MCF 10A (cell line): ENCODE results near the gene ETS2. TPM values are rescaled to one million over a fixed set of nuclear protein-coding genes. Genes with fewer than 3 reads are reported as not detected.
A peak's percentile ranks its signal among the peaks of the same experiment; 100 is the strongest.

ENCODE experiments used
- BruUV-seq: library from RNA; stranded (reverse); fragments of 400-500 nt; replicated peaks from 2 replicates; lab custom pipeline; 2021; lab: Mats Ljungman, UMichigan
- CTCF ChIA-PET: fragments of 300-600 bp; sonication (Branson Sonifier 250); formaldehyde crosslinking; extraction: SDS; loops from one replicate; lab custom pipeline; 2021; ENCODE audit warnings: antibody characterized with exemption, inconsistent platforms; lab: Yijun Ruan, JAX
- POLR2A ChIA-PET: fragments of 300-600, 350-650 bp; sonication (Branson Sonifier 250); formaldehyde crosslinking; extraction: SDS; loops from one replicate; lab custom pipeline; 2020; ENCODE audit warnings: antibody characterized with exemption, inconsistent platforms; lab: Yijun Ruan, JAX
- DNase-seq: peaks from one replicate; pipeline ENCODE4 v3.0.0-alpha.2; 2018; ENCODE audit not compliant: unreplicated experiment
- H3K27ac Mint-ChIP-seq: one replicate; pipeline ENCODE4 v1.8.0; 2022; ENCODE audit warnings: mild to moderate bottlenecking, low read depth, mixed read lengths; ENCODE audit not compliant: unreplicated experiment
- H3K27me3 Mint-ChIP-seq: one replicate; pipeline ENCODE4 v1.8.0; 2022; ENCODE audit warnings: mixed read lengths; ENCODE audit not compliant: insufficient read depth, unreplicated experiment
- H3K36me3 Mint-ChIP-seq: one replicate; pipeline ENCODE4 v1.8.0; 2022; ENCODE audit warnings: mild to moderate bottlenecking, moderate library complexity, mixed read lengths; ENCODE audit not compliant: insufficient read depth, unreplicated experiment
- H3K4me1 Mint-ChIP-seq: one replicate; pipeline ENCODE4 v1.8.0; 2022; ENCODE audit warnings: mixed read lengths; ENCODE audit not compliant: insufficient read depth, unreplicated experiment
- H3K4me3 Mint-ChIP-seq: one replicate; pipeline ENCODE4 v1.8.0; 2022; ENCODE audit warnings: mild to moderate bottlenecking, moderate library complexity, mixed read lengths; ENCODE audit not compliant: unreplicated experiment
- H3K9me3 Mint-ChIP-seq: one replicate; pipeline ENCODE4 v1.8.0; 2022; ENCODE audit warnings: mixed read lengths; ENCODE audit not compliant: unreplicated experiment
- CTCF ChIP-seq: fragments of 200-600 bp; IDR thresholded peaks from one replicate; pipeline ENCODE4 v1.8.0; 2022; ENCODE audit warnings: antibody characterized with exemption, mild to moderate bottlenecking; ENCODE audit not compliant: unreplicated experiment
- intact Hi-C: fragments of 100-400 bp; cut with micrococcal nuclease; formaldehyde crosslinking; loops from 2 replicates; pipeline ENCODE4 v1.14.1; 2022
- total RNA-seq: library from RNA; stranded (reverse); gene quantifications from 2 replicates; pipeline ENCODE4 v1.2.3, GENCODE V29; 2022

Gene ETS2
- total RNA-seq, 1 experiment from 2014 or later = 109 TPM

DNA sequence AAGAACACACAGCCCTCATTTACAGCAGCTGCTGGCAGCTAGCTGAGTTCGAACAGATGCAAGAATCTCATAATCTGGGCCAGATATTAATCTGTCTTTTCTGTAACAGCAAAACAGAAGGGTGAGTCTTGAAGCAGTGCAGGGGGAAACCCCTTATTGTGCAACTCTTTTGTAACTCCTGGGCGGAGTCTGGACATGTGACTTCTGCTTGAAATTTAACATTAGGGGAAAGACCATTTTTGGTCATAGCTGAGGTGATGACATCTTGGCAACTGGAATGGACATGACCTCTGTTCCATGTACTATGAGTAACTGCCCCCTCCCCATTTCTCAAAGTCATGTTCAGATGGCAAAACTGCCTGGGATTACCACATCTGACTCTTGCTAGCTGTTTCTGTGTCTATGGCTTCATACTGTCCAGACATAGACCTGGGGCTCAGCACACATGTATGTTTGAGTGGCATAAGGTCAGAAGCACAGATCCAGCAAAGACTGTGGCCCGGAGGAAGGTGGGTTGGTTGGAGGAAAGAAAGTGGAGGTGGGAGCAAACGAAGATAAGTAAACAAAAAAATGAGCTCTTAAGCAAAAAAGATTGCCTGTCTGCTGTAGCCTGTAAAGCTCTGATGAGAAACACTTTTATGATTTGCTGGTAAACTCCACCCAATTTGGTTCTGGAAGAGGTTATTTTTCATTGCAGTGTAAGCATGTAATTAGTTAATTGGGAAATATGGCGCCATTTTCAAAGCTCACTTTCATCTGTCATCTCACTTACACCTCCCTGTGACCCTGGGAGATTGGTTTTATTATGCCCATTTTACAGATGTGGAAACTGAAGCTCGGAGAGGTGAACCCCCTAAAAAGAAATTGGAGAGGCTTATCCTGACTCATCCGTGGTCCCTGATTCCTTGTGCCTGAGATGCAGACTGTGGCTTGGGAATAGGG is 26.1 kb downstream of the ETS2 start:
- peak overlapping the region; percentile 90 for H3K27ac Mint-ChIP-seq
- peaks cover 24% of the 10 kb centered on the region for H3K4me1 Mint-ChIP-seq
- TSS peak; percentile 90 for BruUV-seq

DNA sequence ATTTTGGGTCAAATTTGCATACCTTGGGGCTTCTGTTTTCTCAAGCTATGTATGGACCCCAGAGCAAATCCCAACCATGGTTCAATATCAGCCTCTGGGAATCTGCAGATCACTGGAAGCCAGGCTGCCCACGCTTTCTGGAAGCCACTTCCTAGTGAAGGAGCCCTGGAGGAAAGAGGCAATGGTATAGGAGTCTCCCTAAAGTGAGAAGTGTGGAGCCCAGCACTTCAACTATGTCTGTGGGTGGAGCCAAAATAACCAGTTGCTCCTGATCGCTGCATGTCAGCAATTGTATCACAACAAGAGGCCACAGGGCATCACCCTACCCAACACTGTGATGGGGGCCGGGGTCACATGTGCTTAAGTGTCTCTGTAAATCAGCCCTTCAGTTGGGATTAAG is 26.9 kb downstream of the ETS2 start:
- no peak for DNase-seq
- H3K36me3 Mint-ChIP-seq = no peaks in the 10 kb centered on the region
- peak overlapping the region; percentile 52 for H3K27ac Mint-ChIP-seq
- CTCF ChIA-PET = interaction anchor here (0.9 to 1.5 kb wide), 3 partner anchors 25 to 274 kb away, joined by 3 to 5 read pairs (median 4); no protein-coding TSS in a partner anchor
- no peaks in the 10 kb centered on the region for H3K27me3 Mint-ChIP-seq
- H3K4me1 Mint-ChIP-seq = peaks cover 24% of the 10 kb centered on the region
- no peaks in the 10 kb centered on the region for H3K9me3 Mint-ChIP-seq
- no peak for TF ChIP-seq CTCF
- no peak overlapping the region for H3K4me3 Mint-ChIP-seq
- BruUV-seq = no TSS peak
- POLR2A ChIA-PET = interaction anchor here (0.6 to 2.9 kb wide), 26 partner anchors 8 to 304 kb away, joined by 3 to 103 read pairs (median 7); partner anchors contain the start of gene ETS2
- intact Hi-C loops = loop anchor here (5.0 kb wide), 1 partner anchor 215 kb away; no protein-coding TSS in a partner anchor

More for the DNA sequence above, 26.1 kb downstream of the ETS2 start:
- no peaks in the 10 kb centered on the region for H3K27me3 Mint-ChIP-seq
- TF ChIP-seq CTCF = no peak
- ChIA-PET POLR2A (interaction anchor here (0.5 to 2.9 kb wide), 44 partner anchors 9 to 306 kb away, joined by 3 to 103 read pairs (median 6); partner anchors contain the start of gene ETS2), CTCF (interaction anchor here (0.6 to 1.5 kb wide), 10 partner anchors 9 to 305 kb away, joined by 3 to 5 read pairs (median 3); no protein-coding TSS in a partner anchor)
- peak overlapping the region; percentile 7 for H3K4me3 Mint-ChIP-seq
- no peaks in the 10 kb centered on the region for H3K9me3 Mint-ChIP-seq
- peaks cover 5% of the 10 kb centered on the region for H3K36me3 Mint-ChIP-seq
- peak; percentile 99 for DNase-seq
- intact Hi-C loops = loop anchor here (1.0 to 5.0 kb wide), 4 partner anchors 8 to 216 kb away; no protein-coding TSS in a partner anchor

- H3K4me3 Mint-ChIP-seq = no peak overlapping the region
- CTCF ChIA-PET = no interaction called here
- TF ChIP-seq CTCF = no peak
- H3K27me3 Mint-ChIP-seq = no peaks in the 10 kb centered on the region
- peak overlapping the region; percentile 52 for H3K27ac Mint-ChIP-seq
- H3K4me1 Mint-ChIP-seq = peaks cover 24% of the 10 kb centered on the region
- H3K36me3 Mint-ChIP-seq = no peaks in the 10 kb centered on the region
- POLR2A ChIA-PET = interaction anchor here (1.3 to 2.9 kb wide), 8 partner anchors 8 to 304 kb away, joined by 6 to 103 read pairs (median 20); no protein-coding TSS in a partner anchor
- no peak for DNase-seq
- H3K9me3 Mint-ChIP-seq = no peaks in the 10 kb centered on the region
- no TSS peak for BruUV-seq
- intact Hi-C loops = loop anchor here (5.0 kb wide), 1 partner anchor 214 kb away; no protein-coding TSS in a partner anchor
Measured at GRCh38 chr21:38833117-38833516, 27.4 kb downstream of the ETS2 start.

DNA sequence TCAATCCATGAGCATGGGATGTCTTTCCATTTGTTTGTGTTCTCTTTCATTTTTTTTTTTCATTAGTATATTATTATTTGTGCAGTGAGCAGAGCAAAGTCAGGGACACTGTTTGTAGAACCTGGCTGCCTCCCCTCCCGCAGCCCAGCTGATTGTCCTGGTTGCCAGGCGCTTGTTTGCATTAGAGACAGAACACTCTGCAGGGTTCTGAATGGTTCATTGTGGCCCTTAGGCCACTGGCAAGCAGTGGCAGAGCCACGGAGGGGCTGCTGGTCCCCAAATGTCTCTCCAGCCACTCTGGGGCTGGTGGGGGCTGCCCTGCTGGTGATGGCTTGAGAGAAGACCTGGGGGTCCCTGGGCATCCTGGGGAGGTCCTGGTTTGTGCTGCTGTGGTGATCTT is 29.0 kb downstream of the ETS2 start:
- POLR2A ChIA-PET = interaction anchor here (0.7 kb wide), 2 partner anchors 58 to 69 kb away, joined by 3 to 4 read pairs; no protein-coding TSS in a partner anchor
- CTCF ChIA-PET = no interaction called here
- H3K27ac Mint-ChIP-seq = no peak overlapping the region
- BruUV-seq = no TSS peak
- H3K4me1 Mint-ChIP-seq = peaks cover 35% of the 10 kb centered on the region
- no peaks in the 10 kb centered on the region for H3K9me3 Mint-ChIP-seq
- no peak for DNase-seq
- intact Hi-C loops = loop anchor here (5.0 kb wide), 1 partner anchor 213 kb away; no protein-coding TSS in a partner anchor
- no peaks in the 10 kb centered on the region for H3K36me3 Mint-ChIP-seq
- H3K27me3 Mint-ChIP-seq = no peaks in the 10 kb centered on the region
- no peak for TF ChIP-seq CTCF
- H3K4me3 Mint-ChIP-seq = no peak overlapping the region
